ENCODE results near the gene OXER1. TPM values are rescaled to one million over a fixed set of nuclear protein-coding genes. Genes with fewer than 3 reads are reported as not detected.

The OXER1 gene
- total RNA-seq, 2 donors from 2014 or later = 3.5 to 6.5 TPM

GRCh38 chr2:42787788-42788477, 24.0 kb upstream of the OXER1 start:
- Mint-ChIP-seq H3K27me3 (ENCODE audit: insufficient read depth) (peaks cover 23% of the 10 kb centered on the region), H3K4me1 (peaks cover 9% of the 10 kb centered on the region), H3K9me3 (peaks cover 3% of the 10 kb centered on the region), H3K27ac (no peak overlapping the region), H3K4me3 (no peak overlapping the region), H3K36me3 (ENCODE audit: low read depth) (peaks cover 7% of the 10 kb centered on the region)
- WGBS, 2 experiments (ENCODE audit: insufficient coverage in 1 of 2, insufficient read length in 1 of 2) = 85 to 100% methylated on average over 2 to 11 of the region's 12 CpGs
- DNase-seq = peak; percentile 41
- H3K9me3 ChIP-seq (ENCODE audit: control insufficient read depth, low read length) = no peaks in the 10 kb centered on the region
- no peak overlapping the region for H3K27ac ChIP-seq (ENCODE audit: low read depth, low read length)
- no peak overlapping the region for H3K4me3 ChIP-seq (ENCODE audit: low read length)
- no peaks in the 10 kb centered on the region for H3K4me1 ChIP-seq (ENCODE audit: control insufficient read depth, insufficient read depth, low read length)
- H3K36me3 ChIP-seq (ENCODE audit: control insufficient read depth, insufficient read depth, low read length) = no peaks in the 10 kb centered on the region
- TF ChIP-seq CTCF (conservative IDR thresholded peaks at IDR 0.05) = no peak
- H3K27me3 ChIP-seq (ENCODE audit: control insufficient read depth, insufficient read depth, low read length, poor library complexity, severe bottlenecking) = peaks cover 15% of the 10 kb centered on the region
- H3K9ac ChIP-seq (ENCODE audit: extremely low read depth, low read length, poor library complexity, severe bottlenecking) = no peak overlapping the region

GRCh38 chr2:42787424-42787787, 23.5 kb upstream of the OXER1 start:
- Histone ChIP-seq H3K9ac (ENCODE audit: extremely low read depth, low read length, poor library complexity, severe bottlenecking) (no peak overlapping the region), H3K27me3 (ENCODE audit: control insufficient read depth, insufficient read depth, low read length, poor library complexity, severe bottlenecking) (peaks cover 10% of the 10 kb centered on the region), H3K4me1 (ENCODE audit: control insufficient read depth, insufficient read depth, low read length) (no peaks in the 10 kb centered on the region), H3K27ac (ENCODE audit: low read depth, low read length) (no peak overlapping the region), H3K9me3 (ENCODE audit: control insufficient read depth, low read length) (peaks cover under 1% of the 10 kb centered on the region), H3K36me3 (ENCODE audit: control insufficient read depth, insufficient read depth, low read length) (no peaks in the 10 kb centered on the region), H3K4me3 (ENCODE audit: low read length) (no peak overlapping the region)
- no peak overlapping the region for H3K27ac Mint-ChIP-seq
- H3K4me3 Mint-ChIP-seq = no peak overlapping the region
- peaks cover 12% of the 10 kb centered on the region for H3K36me3 Mint-ChIP-seq (ENCODE audit: low read depth)
- DNase-seq = no peak
- peaks cover 23% of the 10 kb centered on the region for H3K27me3 Mint-ChIP-seq (ENCODE audit: insufficient read depth)
- peaks cover 9% of the 10 kb centered on the region for H3K4me1 Mint-ChIP-seq
- TF ChIP-seq CTCF (conservative IDR thresholded peaks at IDR 0.05) = no peak
- H3K9me3 Mint-ChIP-seq = peaks cover 8% of the 10 kb centered on the region
- 86 to 100% methylated on average over 1 to 3 of the region's 3 CpGs for WGBS, 2 experiments (ENCODE audit: insufficient coverage in 1 of 2, insufficient read length in 1 of 2)

GRCh38 chr2:42786561-42787345, 22.8 kb upstream of the OXER1 start:
- Histone ChIP-seq H3K4me3 (ENCODE audit: low read length) (no peak overlapping the region), H3K4me1 (ENCODE audit: control insufficient read depth, insufficient read depth, low read length) (no peaks in the 10 kb centered on the region), H3K9ac (ENCODE audit: extremely low read depth, low read length, poor library complexity, severe bottlenecking) (no peak overlapping the region), H3K36me3 (ENCODE audit: control insufficient read depth, insufficient read depth, low read length) (no peaks in the 10 kb centered on the region), H3K27me3 (ENCODE audit: control insufficient read depth, insufficient read depth, low read length, poor library complexity, severe bottlenecking) (peaks cover 4% of the 10 kb centered on the region), H3K27ac (ENCODE audit: low read depth, low read length) (no peak overlapping the region), H3K9me3 (ENCODE audit: control insufficient read depth, low read length) (peaks cover 7% of the 10 kb centered on the region)
- peak; percentile 54 for DNase-seq
- peaks cover 19% of the 10 kb centered on the region for H3K36me3 Mint-ChIP-seq (ENCODE audit: low read depth)
- TF ChIP-seq CTCF (conservative IDR thresholded peaks at IDR 0.05) = no peak
- H3K4me1 Mint-ChIP-seq = peaks cover 5% of the 10 kb centered on the region
- WGBS, 2 experiments (ENCODE audit: insufficient coverage in 1 of 2, insufficient read length in 1 of 2) = 73 to 87% methylated on average over 5 to 15 of the region's 15 CpGs
- no peak overlapping the region for H3K4me3 Mint-ChIP-seq
- H3K27me3 Mint-ChIP-seq (ENCODE audit: insufficient read depth) = peaks cover 19% of the 10 kb centered on the region
- H3K9me3 Mint-ChIP-seq = peaks cover 14% of the 10 kb centered on the region
- H3K27ac Mint-ChIP-seq = no peak overlapping the region
